ENCODE data around the gene GRID2.

DNA sequence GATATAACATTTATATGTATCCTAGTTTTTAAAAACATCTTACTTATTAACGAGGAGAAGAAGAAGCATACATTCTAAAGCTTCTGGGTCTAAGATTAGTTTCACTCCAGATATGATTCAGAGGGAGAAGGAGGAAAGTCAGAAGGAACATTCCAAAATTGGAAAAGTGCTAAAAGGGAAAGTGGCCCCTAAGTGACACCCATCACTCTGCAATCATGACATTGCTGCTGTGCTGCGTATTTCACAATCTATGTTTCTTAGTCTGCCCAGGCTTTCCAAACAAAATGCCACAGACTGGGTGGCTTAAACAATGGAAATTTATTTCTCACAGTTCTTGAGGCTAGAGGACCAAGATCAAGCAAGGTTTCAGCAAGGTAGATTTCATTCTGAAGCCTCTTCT is 1452.3 kb downstream of the GRID2 start:
- TF ChIP-seq BHLHE40 (IDR thresholded peaks at IDR 0.05; ENCODE audit: low read depth, low read length) (no peak), CHD1 (IDR thresholded peaks at IDR 0.05; ENCODE audit: low read depth, low read length) (no peak), POLR2A (IDR thresholded peaks at IDR 0.05; ENCODE audit: low read depth, low read length) (no peak), MXI1 (IDR thresholded peaks at IDR 0.05; ENCODE audit: borderline replicate concordance, low read depth, low read length) (no peak), NFE2L2 (IDR thresholded peaks at IDR 0.05; ENCODE audit: low read depth, low read length) (no peak)
- TF ChIP-seq, protein P1, sequence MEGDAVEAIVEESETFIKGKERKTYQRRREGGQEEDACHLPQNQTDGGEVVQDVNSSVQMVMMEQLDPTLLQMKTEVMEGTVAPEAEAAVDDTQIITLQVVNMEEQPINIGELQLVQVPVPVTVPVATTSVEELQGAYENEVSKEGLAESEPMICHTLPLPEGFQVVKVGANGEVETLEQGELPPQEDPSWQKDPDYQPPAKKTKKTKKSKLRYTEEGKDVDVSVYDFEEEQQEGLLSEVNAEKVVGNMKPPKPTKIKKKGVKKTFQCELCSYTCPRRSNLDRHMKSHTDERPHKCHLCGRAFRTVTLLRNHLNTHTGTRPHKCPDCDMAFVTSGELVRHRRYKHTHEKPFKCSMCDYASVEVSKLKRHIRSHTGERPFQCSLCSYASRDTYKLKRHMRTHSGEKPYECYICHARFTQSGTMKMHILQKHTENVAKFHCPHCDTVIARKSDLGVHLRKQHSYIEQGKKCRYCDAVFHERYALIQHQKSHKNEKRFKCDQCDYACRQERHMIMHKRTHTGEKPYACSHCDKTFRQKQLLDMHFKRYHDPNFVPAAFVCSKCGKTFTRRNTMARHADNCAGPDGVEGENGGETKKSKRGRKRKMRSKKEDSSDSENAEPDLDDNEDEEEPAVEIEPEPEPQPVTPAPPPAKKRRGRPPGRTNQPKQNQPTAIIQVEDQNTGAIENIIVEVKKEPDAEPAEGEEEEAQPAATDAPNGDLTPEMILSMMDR (conservative IDR thresholded peaks at IDR 0.05; ENCODE audit: low read depth, low read length): no peak
- TF ChIP-seq, protein P2, sequence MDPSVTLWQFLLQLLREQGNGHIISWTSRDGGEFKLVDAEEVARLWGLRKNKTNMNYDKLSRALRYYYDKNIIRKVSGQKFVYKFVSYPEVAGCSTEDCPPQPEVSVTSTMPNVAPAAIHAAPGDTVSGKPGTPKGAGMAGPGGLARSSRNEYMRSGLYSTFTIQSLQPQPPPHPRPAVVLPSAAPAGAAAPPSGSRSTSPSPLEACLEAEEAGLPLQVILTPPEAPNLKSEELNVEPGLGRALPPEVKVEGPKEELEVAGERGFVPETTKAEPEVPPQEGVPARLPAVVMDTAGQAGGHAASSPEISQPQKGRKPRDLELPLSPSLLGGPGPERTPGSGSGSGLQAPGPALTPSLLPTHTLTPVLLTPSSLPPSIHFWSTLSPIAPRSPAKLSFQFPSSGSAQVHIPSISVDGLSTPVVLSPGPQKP (IDR thresholded peaks at IDR 0.05; ENCODE audit: borderline replicate concordance, low read depth, low read length): no peak
